AG10803 (cell line): ENCODE data around the gene PPP1R12A.
A peak's percentile ranks its signal among the peaks of the same experiment; 100 is the strongest.

Source experiments
- DNase-seq: peaks from one replicate; pipeline ENCODE4 v3.0.0; 2010; ENCODE audit warnings: low read depth
- H3K4me3 ChIP-seq: 2 replicates; pipeline ENCODE4 v1.5.1; 2011; ENCODE audit warnings: mild to moderate bottlenecking, low read length, control low read depth
- TF ChIP-seq, protein P1 (sequence below): conservative IDR thresholded peaks from 2 replicates; pipeline ENCODE4 v1.5.1; 2011; ENCODE audit warnings: mild to moderate bottlenecking, low read length, control low read depth, inconsistent platforms

Gene PPP1R12A

GRCh38 chr12:79895071-79895470 is 39.8 kb downstream of the PPP1R12A start:
- TF ChIP-seq, protein P1, sequence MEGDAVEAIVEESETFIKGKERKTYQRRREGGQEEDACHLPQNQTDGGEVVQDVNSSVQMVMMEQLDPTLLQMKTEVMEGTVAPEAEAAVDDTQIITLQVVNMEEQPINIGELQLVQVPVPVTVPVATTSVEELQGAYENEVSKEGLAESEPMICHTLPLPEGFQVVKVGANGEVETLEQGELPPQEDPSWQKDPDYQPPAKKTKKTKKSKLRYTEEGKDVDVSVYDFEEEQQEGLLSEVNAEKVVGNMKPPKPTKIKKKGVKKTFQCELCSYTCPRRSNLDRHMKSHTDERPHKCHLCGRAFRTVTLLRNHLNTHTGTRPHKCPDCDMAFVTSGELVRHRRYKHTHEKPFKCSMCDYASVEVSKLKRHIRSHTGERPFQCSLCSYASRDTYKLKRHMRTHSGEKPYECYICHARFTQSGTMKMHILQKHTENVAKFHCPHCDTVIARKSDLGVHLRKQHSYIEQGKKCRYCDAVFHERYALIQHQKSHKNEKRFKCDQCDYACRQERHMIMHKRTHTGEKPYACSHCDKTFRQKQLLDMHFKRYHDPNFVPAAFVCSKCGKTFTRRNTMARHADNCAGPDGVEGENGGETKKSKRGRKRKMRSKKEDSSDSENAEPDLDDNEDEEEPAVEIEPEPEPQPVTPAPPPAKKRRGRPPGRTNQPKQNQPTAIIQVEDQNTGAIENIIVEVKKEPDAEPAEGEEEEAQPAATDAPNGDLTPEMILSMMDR, result no peak
- peak; percentile 57 for DNase-seq
- no peak overlapping the region for H3K4me3 ChIP-seq

DNA sequence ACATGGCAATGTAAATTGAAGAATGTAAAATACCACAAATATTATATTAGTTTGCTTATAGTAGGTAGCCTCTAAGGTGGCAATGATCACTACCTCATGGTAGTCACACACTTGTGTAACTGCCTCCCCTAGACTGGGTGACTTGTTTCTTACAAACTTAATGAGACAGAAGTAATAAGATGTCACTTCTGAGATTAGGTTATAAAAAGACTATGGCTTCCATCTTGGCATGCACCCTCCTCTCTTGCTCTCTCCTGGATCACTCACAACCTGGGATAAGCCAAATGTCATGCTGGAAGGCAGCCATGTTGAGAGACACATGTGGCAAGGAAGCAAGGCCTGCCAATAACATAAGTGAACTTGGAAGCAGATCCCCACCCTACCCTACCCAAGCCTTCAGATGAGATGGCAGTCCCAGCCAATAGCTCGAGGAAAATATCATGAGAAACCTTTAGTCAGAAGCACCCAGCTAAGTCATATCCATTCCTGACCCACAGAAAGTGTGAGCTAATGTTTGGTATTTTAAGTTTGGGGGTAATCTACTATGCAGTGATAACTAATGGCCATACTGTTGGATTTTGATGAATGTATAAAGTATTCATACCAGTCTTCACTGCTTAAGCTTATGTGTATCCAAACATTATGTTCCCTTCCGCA is 43.3 kb downstream of the PPP1R12A start:
- no peak for DNase-seq
- no peak overlapping the region for H3K4me3 ChIP-seq
- TF ChIP-seq, protein P1, result no peak

GRCh38 chr12:79887890-79888289 is 47.0 kb downstream of the PPP1R12A start:
- TF ChIP-seq, protein P1, result no peak
- DNase-seq, result no peak

DNA sequence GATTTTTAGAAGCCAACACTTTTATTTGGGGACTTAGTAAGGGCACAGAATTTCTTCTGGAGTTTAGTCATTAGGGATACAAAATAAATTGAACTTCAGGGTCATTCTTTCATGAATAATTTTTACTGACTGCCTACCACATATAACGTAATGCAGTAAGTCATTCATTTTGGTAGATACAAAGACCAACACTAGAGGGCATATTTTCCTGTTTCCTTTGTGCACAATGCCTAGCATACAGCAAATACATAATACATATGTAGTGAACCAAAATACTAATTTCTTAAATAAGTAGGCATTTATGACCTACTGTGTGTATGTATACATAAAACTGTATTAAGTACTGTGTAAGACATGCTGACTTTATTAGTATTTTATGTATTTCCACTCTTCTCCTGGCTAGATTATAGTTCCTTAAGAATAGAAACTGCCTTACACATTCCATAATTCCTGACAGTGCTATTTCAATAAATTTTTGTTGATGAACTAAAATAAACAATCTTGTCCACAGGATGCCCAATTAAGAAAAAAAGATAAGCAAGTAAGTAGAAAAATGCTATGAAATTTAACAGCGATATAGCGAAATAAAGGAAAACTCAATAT is 47.9 kb downstream of the PPP1R12A start:
- peak; percentile 54 for DNase-seq
- TF ChIP-seq, protein P1, result peak; percentile 73

More at GRCh38 chr12:79887890-79888289, 47.0 kb downstream of the PPP1R12A start:
- no peak overlapping the region for H3K4me3 ChIP-seq

DNA sequence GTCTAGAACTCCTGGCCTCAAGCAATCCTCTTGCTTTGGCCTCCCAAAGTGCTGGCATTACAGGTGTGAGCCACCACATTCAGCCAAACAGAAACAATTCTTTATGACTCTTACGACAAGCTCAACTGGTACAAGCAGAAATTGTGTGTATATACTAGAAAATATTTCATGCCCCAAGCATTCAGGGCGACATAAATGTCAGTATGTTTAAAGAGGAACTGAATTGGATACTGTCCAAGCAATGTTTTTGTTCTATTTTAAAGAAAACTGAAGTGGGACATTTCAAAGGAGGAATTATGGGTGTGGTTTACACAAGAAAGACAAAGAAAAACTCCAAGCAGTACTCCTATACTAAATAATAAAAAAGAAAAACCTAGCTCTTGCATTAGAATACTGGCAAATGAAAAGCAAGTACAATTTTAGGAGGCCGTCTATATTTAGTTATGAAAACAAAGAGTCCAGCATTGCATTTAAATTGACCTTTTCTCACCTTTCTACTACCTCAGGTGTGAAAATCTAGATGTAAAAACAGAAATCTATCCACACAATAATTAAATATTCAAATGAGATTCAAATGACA is 48.9 kb downstream of the PPP1R12A start:
- DNase-seq, result no peak
- TF ChIP-seq, protein P1, result no peak

More for the DNA sequence above, 47.9 kb downstream of the PPP1R12A start:
- no peak overlapping the region for H3K4me3 ChIP-seq

DNA sequence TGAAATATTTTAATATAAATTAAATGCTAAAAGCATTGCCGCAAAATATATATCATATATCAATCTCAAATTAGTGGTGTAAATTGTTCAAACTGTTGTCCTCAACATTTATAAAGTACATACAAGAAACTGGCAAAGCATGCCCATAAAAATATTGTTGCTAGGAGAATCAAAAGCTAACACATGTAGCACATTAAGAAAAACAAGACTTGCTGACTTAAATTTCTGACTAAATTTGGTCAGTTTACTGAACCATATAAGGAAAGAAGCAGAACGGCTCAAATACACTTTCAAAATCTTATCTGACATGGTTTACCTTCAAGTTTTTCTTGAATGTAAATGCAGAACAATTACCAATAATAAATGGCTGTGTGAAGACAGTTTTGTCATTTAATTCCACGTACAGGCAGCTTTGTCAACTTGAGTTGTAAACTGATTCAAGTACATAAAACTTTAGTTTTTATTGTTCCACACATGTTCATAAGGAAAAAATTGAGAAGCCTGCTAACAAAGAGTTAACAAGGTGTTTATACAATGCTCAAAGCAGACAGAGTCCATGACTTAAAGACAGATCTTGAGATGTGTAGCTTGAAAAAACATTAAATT is 50.4 kb downstream of the PPP1R12A start:
- TF ChIP-seq, protein P1, result no peak
- peak; percentile 55 for DNase-seq
- H3K4me3 ChIP-seq, result no peak overlapping the region

More for the DNA sequence above, 48.9 kb downstream of the PPP1R12A start:
- H3K4me3 ChIP-seq, result no peak overlapping the region
